WTC11 (cell line): ENCODE data around the gene BSN. TPM values are rescaled to one million over a fixed set of nuclear protein-coding genes. Genes with fewer than 3 reads are reported as not detected.
A peak's percentile ranks its signal among the peaks of the same experiment; 100 is the strongest.

ENCODE experiments used
- ATAC-seq: fragments of 200-7000 bp; cut with Tn5 transposase; 2 replicates; pipeline ENCODE4 v1.10.0; 2021; ENCODE audit warnings: mild to moderate bottlenecking, moderate library complexity
- CTCF ChIA-PET: fragments of 300-600 bp; sonication (Branson Sonifier 250); formaldehyde crosslinking; loops from one replicate; lab custom pipeline; 2021; ENCODE audit warnings: antibody characterized with exemption; lab: Charles Lee
- POLR2A ChIA-PET: fragments of 350-600 bp; sonication (Branson Sonifier 250); formaldehyde crosslinking; loops from one replicate; lab custom pipeline; 2021; ENCODE audit warnings: antibody characterized with exemption; lab: Charles Lee
- DNase-seq: peaks from one replicate; pipeline ENCODE4 v3.0.0; 2021; ENCODE audit warnings: low spot score
- H3K27ac Mint-ChIP-seq: 2 replicates; pipeline ENCODE4 v1.8.0; 2021; ENCODE audit warnings: mixed read lengths
- H3K27me3 Mint-ChIP-seq: 2 replicates; pipeline ENCODE4 v1.8.0; 2021; ENCODE audit warnings: low read depth, mild to moderate bottlenecking, moderate library complexity, mixed read lengths
- H3K36me3 Mint-ChIP-seq: 2 replicates; pipeline ENCODE4 v1.8.0; 2021; ENCODE audit warnings: mixed read lengths
- H3K4me1 Mint-ChIP-seq: 2 replicates; pipeline ENCODE4 v1.8.0; 2022; ENCODE audit warnings: mixed read lengths
- H3K4me3 Mint-ChIP-seq: 2 replicates; pipeline ENCODE4 v1.8.0; 2021; ENCODE audit warnings: mild to moderate bottlenecking, moderate library complexity, mixed read lengths
- H3K9me3 Mint-ChIP-seq: 2 replicates; pipeline ENCODE4 v1.8.0; 2021; ENCODE audit warnings: mixed read lengths
- AR ChIP-seq: fragments of 250-450 bp; sonication (Bioruptor Pico); IDR thresholded peaks from 2 replicates; pipeline ENCODE4 v1.9.0; 2021; ENCODE audit warnings: mild to moderate bottlenecking
- ATF3 ChIP-seq: sonication (generic); formaldehyde crosslinking; conservative IDR thresholded peaks from 2 replicates; pipeline ENCODE4 v1.8.1; 2022; ENCODE audit warnings: mild to moderate bottlenecking, missing genetic modification reagents
- E2F5 ChIP-seq: sonication (generic); formaldehyde crosslinking; IDR thresholded peaks from 2 replicates; pipeline ENCODE4 v1.8.1; 2022; ENCODE audit warnings: mild to moderate bottlenecking, moderate library complexity, missing genetic modification reagents
- ETV6 ChIP-seq: sonication (generic); formaldehyde crosslinking; IDR thresholded peaks from 2 replicates; pipeline ENCODE4 v1.8.1; 2022; ENCODE audit warnings: mild to moderate bottlenecking, missing genetic modification reagents
- FOXP1 ChIP-seq: sonication (generic); formaldehyde crosslinking; IDR thresholded peaks from 2 replicates; pipeline ENCODE4 v1.8.0; 2022; ENCODE audit warnings: missing genetic modification reagents, mild to moderate bottlenecking, moderate library complexity, borderline replicate concordance
- GTF2I ChIP-seq: fragments of 250-450 bp; sonication (Bioruptor Pico); conservative IDR thresholded peaks from 2 replicates; pipeline ENCODE4 v1.4.0; 2021; ENCODE audit warnings: mild to moderate bottlenecking
- HMGA2 ChIP-seq: fragments of 250-450 bp; sonication (Bioruptor Pico); IDR thresholded peaks from 2 replicates; pipeline ENCODE4 v1.4.0; 2021; ENCODE audit warnings: mild to moderate bottlenecking, moderate library complexity
- KAT7 ChIP-seq: sonication (generic); formaldehyde crosslinking; IDR thresholded peaks from 2 replicates; pipeline ENCODE4 v1.8.1; 2023; ENCODE audit warnings: missing genetic modification reagents, mild to moderate bottlenecking, borderline replicate concordance
- MAX ChIP-seq: sonication (generic); formaldehyde crosslinking; IDR thresholded peaks from 2 replicates; pipeline ENCODE4 v1.8.0; 2022; ENCODE audit warnings: mild to moderate bottlenecking, missing genetic modification reagents
- NFATC4 ChIP-seq: fragments of 250-450 bp; sonication (Bioruptor Pico); IDR thresholded peaks from 2 replicates; pipeline ENCODE4 v1.9.0; 2021; ENCODE audit warnings: mild to moderate bottlenecking
- PRRX2 ChIP-seq: fragments of 250-450 bp; sonication (Bioruptor Pico); IDR thresholded peaks from 2 replicates; pipeline ENCODE4 v1.8.0; 2021; ENCODE audit warnings: mild to moderate bottlenecking
- RORB ChIP-seq: fragments of 250-450 bp; sonication (Bioruptor Pico); IDR thresholded peaks from 2 replicates; pipeline ENCODE4 v1.9.0; 2021; ENCODE audit warnings: mild to moderate bottlenecking
- SMAD3 ChIP-seq: sonication (generic); formaldehyde crosslinking; IDR thresholded peaks from 2 replicates; pipeline ENCODE4 v1.8.0; 2022; ENCODE audit warnings: missing genetic modification reagents, mild to moderate bottlenecking, borderline replicate concordance
- SP1 ChIP-seq: sonication (generic); formaldehyde crosslinking; conservative IDR thresholded peaks from 2 replicates; pipeline ENCODE4 v1.8.1; 2022; ENCODE audit warnings: missing genetic modification reagents
- TCF7 ChIP-seq: sonication (generic); formaldehyde crosslinking; IDR thresholded peaks from 2 replicates; pipeline ENCODE4 v1.8.0; 2022; ENCODE audit warnings: mild to moderate bottlenecking, low read depth, missing genetic modification reagents, moderate library complexity
- TEAD1 ChIP-seq: sonication (generic); formaldehyde crosslinking; IDR thresholded peaks from 2 replicates; pipeline ENCODE4 v1.8.0; 2022; ENCODE audit warnings: mild to moderate bottlenecking, missing genetic modification reagents
- TEAD4 ChIP-seq: sonication (generic); formaldehyde crosslinking; IDR thresholded peaks from 2 replicates; pipeline ENCODE4 v1.8.0; 2022; ENCODE audit warnings: mild to moderate bottlenecking, missing genetic modification reagents
- USF1 ChIP-seq: sonication (generic); formaldehyde crosslinking; IDR thresholded peaks from 2 replicates; pipeline ENCODE4 v1.8.0; 2022; ENCODE audit warnings: mild to moderate bottlenecking, missing genetic modification reagents
- ZMAT4 ChIP-seq: fragments of 250-450 bp; sonication (Bioruptor Pico); IDR thresholded peaks from 2 replicates; pipeline ENCODE4 v1.9.0; 2021; ENCODE audit warnings: mild to moderate bottlenecking
- ZNF138 ChIP-seq: sonication (generic); formaldehyde crosslinking; conservative IDR thresholded peaks from 2 replicates; pipeline ENCODE4 v1.8.1; 2022; ENCODE audit warnings: mild to moderate bottlenecking, moderate library complexity, missing genetic modification reagents
- ZNF416 ChIP-seq: fragments of 250-450 bp; sonication (Bioruptor Pico); IDR thresholded peaks from 2 replicates; pipeline ENCODE4 v1.9.0; 2021; ENCODE audit warnings: mild to moderate bottlenecking, inconsistent platforms
- ZNF425 ChIP-seq: fragments of 250-450 bp; sonication (Bioruptor Pico); conservative IDR thresholded peaks from 2 replicates; pipeline ENCODE4 v1.9.0; 2021; ENCODE audit warnings: mild to moderate bottlenecking
- ZNF532 ChIP-seq: fragments of 250-450 bp; sonication (Bioruptor Pico); IDR thresholded peaks from 2 replicates; pipeline ENCODE4 v1.9.0; 2021; ENCODE audit warnings: mild to moderate bottlenecking, borderline replicate concordance
- ZNF671 ChIP-seq: fragments of 250-450 bp; sonication (Bioruptor Pico); IDR thresholded peaks from 2 replicates; pipeline ENCODE4 v1.8.0; 2021; ENCODE audit warnings: mild to moderate bottlenecking
- total RNA-seq: library from RNA; stranded (reverse); gene quantifications from 3 replicates; pipeline ENCODE4 v1.2.3, GENCODE V29; 2021

BSN gene
- total RNA-seq, 1 experiment from 2014 or later: 2.8 TPM

- Mint-ChIP-seq H3K9me3 (no peaks in the 10 kb centered on the region), H3K4me1 (peaks cover 16% of the 10 kb centered on the region), H3K4me3 (no peak overlapping the region)
- ChIA-PET POLR2A (no interaction called here), CTCF (interaction anchor here (3.2 kb wide), 1 partner anchor 29 kb away, joined by 28 read pairs; no protein-coding TSS in a partner anchor)
- no peak for TF ChIP-seq ETV6
- TF ChIP-seq HMGA2 (CRISPR knock-in tag): no peak
- no peak for TF ChIP-seq RORB (CRISPR knock-in tag)
- TF ChIP-seq ZMAT4 (CRISPR knock-in tag): no peak
- TF ChIP-seq ZNF138 (CRISPR knock-in tag): no peak
- TF ChIP-seq ATF3 (CRISPR knock-in tag): no peak
- no peak for TF ChIP-seq TCF7
- no peak for TF ChIP-seq ZNF425 (CRISPR knock-in tag)
- TF ChIP-seq AR (CRISPR knock-in tag): no peak
- no peak for TF ChIP-seq FOXP1
- no peak for TF ChIP-seq SP1 (CRISPR knock-in tag)
- TF ChIP-seq GTF2I (CRISPR knock-in tag): no peak
- TF ChIP-seq USF1 (CRISPR knock-in tag): no peak
- no peak for TF ChIP-seq E2F5 (CRISPR knock-in tag)
- TF ChIP-seq NFATC4 (CRISPR knock-in tag): no peak
- no peak for TF ChIP-seq KAT7 (CRISPR knock-in tag)
- TF ChIP-seq MAX (CRISPR knock-in tag): no peak
- TF ChIP-seq, all 79 proteins: peak for 0
- Mint-ChIP-seq H3K27me3 (no peaks in the 10 kb centered on the region), H3K36me3 (no peaks in the 10 kb centered on the region), H3K27ac (no peak overlapping the region)
- DNase-seq (no peak), ATAC-seq (no peak)
Measured at GRCh38 chr3:49568965-49569364, 14.7 kb downstream of the BSN start.

- no peaks in the 10 kb centered on the region for H3K27me3 Mint-ChIP-seq
- peak; percentile 41 for ATAC-seq
- no peak for DNase-seq
- peaks cover 16% of the 10 kb centered on the region for H3K4me1 Mint-ChIP-seq
- ChIA-PET POLR2A (no interaction called here), CTCF (interaction anchor here (0.7 to 3.2 kb wide), 5 partner anchors 10 to 115 kb away, joined by 3 to 28 read pairs (median 4); no protein-coding TSS in a partner anchor)
- H3K36me3 Mint-ChIP-seq: no peaks in the 10 kb centered on the region
- no peaks in the 10 kb centered on the region for H3K9me3 Mint-ChIP-seq
- H3K27ac Mint-ChIP-seq: 0 out of 2 replicates have a peak overlapping the region, but pooled peaks have one; percentile 43
- no peak overlapping the region for H3K4me3 Mint-ChIP-seq
- TF ChIP-seq ZNF416 (CRISPR knock-in tag): no peak
- no peak for TF ChIP-seq TEAD4
- no peak for TF ChIP-seq ZNF532 (CRISPR knock-in tag)
- TF ChIP-seq ZNF671 (CRISPR knock-in tag): no peak
- no peak for TF ChIP-seq PRRX2 (CRISPR knock-in tag)
- TF ChIP-seq TEAD1 (CRISPR knock-in tag): no peak
- TF ChIP-seq SMAD3: no peak
Measured at GRCh38 chr3:49570028-49570654, 15.9 kb downstream of the BSN start.
